GOT3 (cell line): ENCODE measurements around the gene P2RX1.
A peak's percentile ranks its signal among the peaks of the same experiment; 100 is the strongest.

Source experiments
- DNase-seq: peaks from one replicate; lab custom pipeline; 2025; ENCODE audit warnings: mixed read lengths; lab: John Stamatoyannopoulos, UW

The P2RX1 gene

GRCh38 chr17:3905017-3905520, 11.2 kb downstream of the P2RX1 start:
- no peak for DNase-seq

GRCh38 chr17:3904501-3904900, 11.8 kb downstream of the P2RX1 start:
- no peak for DNase-seq

GRCh38 chr17:3903881-3904290, 12.4 kb downstream of the P2RX1 start:
- no peak for DNase-seq

GRCh38 chr17:3903051-3903825, 13.0 kb downstream of the P2RX1 start:
- DNase-seq = no peak

- no peak for DNase-seq
Observed at GRCh38 chr17:3900646-3901045, 15.6 kb downstream of the P2RX1 start.

GRCh38 chr17:3897731-3898130, 18.5 kb downstream of the P2RX1 start:
- DNase-seq = no peak

- DNase-seq = no peak
Observed at GRCh38 chr17:3896968-3897235, 19.4 kb downstream of the P2RX1 start.

- DNase-seq = no peak
Observed at GRCh38 chr17:3896108-3896967, 19.9 kb downstream of the P2RX1 start.

GRCh38 chr17:3895354-3895753, 20.9 kb downstream of the P2RX1 start:
- DNase-seq = no peak

- DNase-seq = no peak
Observed at GRCh38 chr17:3894911-3895343, 21.3 kb downstream of the P2RX1 start.

- no peak for DNase-seq
Observed at GRCh38 chr17:3894188-3894587, 22.1 kb downstream of the P2RX1 start.

- no peak for DNase-seq
Observed at GRCh38 chr17:3893720-3894116, 22.5 kb downstream of the P2RX1 start.

- peak; percentile 37 for DNase-seq
Observed at GRCh38 chr17:3893003-3893719, 23.1 kb downstream of the P2RX1 start, which contains the start of gene CAMKK1. TSS of gene CAMKK1 (minus strand) at chr17:3893053. CDS start at chr17:3885687, 7,366 bp downstream.

- DNase-seq = no peak
Observed at GRCh38 chr17:3892095-3892998, 23.9 kb downstream of the P2RX1 start.

- no peak for DNase-seq
Observed at GRCh38 chr17:3891626-3892094, 24.6 kb downstream of the P2RX1 start.

GRCh38 chr17:3890878-3891219, 25.4 kb downstream of the P2RX1 start:
- no peak for DNase-seq

- DNase-seq = peak; percentile 61
Observed at GRCh38 chr17:3890082-3890877, 26.0 kb downstream of the P2RX1 start.

GRCh38 chr17:3889325-3890012, 26.8 kb downstream of the P2RX1 start:
- DNase-seq = no peak

- DNase-seq = no peak
Observed at GRCh38 chr17:3888343-3889171, 27.7 kb downstream of the P2RX1 start.
